Measurements from ENCODE around the gene FOXF1. TPM values are rescaled to one million over a fixed set of nuclear protein-coding genes. Genes with fewer than 3 reads are reported as not detected.

FOXF1 gene
- polyA plus RNA-seq (ENCODE audit: insufficient read length in 3 of 3) = under 1 TPM in 2 of 3 donors, not detected in 1; 0.03 to 0.06 TPM
- long read RNA-seq, donor 1 = 0 reads
- long read RNA-seq, donor 2 = 0 reads
- long read RNA-seq, donor 3 = 0 reads
- long read RNA-seq, donor 4 = 0 reads
- long read RNA-seq, donor 5 = 0 reads
- long read RNA-seq, donor 6 = 0 reads
- long read RNA-seq, donor 7 = 0 reads
- long read RNA-seq, donor 8 = 0 reads
- long read RNA-seq, donor 9 = 0 reads
- long read RNA-seq, donor 10 = 0 reads
- long read RNA-seq, donor 11 = 0 reads
- long read RNA-seq, donor 12 = 0 reads
- long read RNA-seq, donor 13 = 0 reads
- long read RNA-seq, donor 14 = 0 reads
- long read RNA-seq, donor 15 = 0 reads
- long read RNA-seq, donor 16 = 0 reads

- DNase-seq (ENCODE audit: extremely low read depth in 1 of 11, low read depth in 9 of 11, low spot score in 4 of 11) = no peak
These were observed at the start of gene FOXF1 for GRCh38 chr16:86510465-86511261. TSS of gene FOXF1 (plus strand) at chr16:86510527. CDS start at chr16:86510570, 43 bp downstream.

- DNase-seq (ENCODE audit: extremely low read depth in 1 of 11, low read depth in 9 of 11, low spot score in 4 of 11) = no peak
These were observed 49.3 kb upstream of the FOXF1 start for GRCh38 chr16:86461037-86461436.

GRCh38 chr16:86462334-86463084, 47.8 kb upstream of the FOXF1 start:
- DNase-seq (ENCODE audit: extremely low read depth in 1 of 11, low read depth in 9 of 11, low spot score in 4 of 11) = peak in 2 of 11 donors; percentile 17 to 19

- no peak for DNase-seq (ENCODE audit: extremely low read depth in 1 of 11, low read depth in 9 of 11, low spot score in 4 of 11)
These were observed 46.3 kb upstream of the FOXF1 start for GRCh38 chr16:86464044-86464443.

- DNase-seq (ENCODE audit: extremely low read depth in 1 of 11, low read depth in 9 of 11, low spot score in 4 of 11) = no peak
These were observed 44.9 kb upstream of the FOXF1 start for GRCh38 chr16:86465434-86465833.

- no peak for DNase-seq (ENCODE audit: extremely low read depth in 1 of 11, low read depth in 9 of 11, low spot score in 4 of 11)
These were observed 43.5 kb upstream of the FOXF1 start for GRCh38 chr16:86466696-86467406.

- DNase-seq (ENCODE audit: extremely low read depth in 1 of 11, low read depth in 9 of 11, low spot score in 4 of 11) = no peak
These were observed 42.8 kb upstream of the FOXF1 start for GRCh38 chr16:86467490-86467889.

GRCh38 chr16:86470964-86471363, 39.4 kb upstream of the FOXF1 start:
- no peak for DNase-seq (ENCODE audit: extremely low read depth in 1 of 11, low read depth in 9 of 11, low spot score in 4 of 11)

GRCh38 chr16:86471896-86472295, 38.4 kb upstream of the FOXF1 start:
- no peak for DNase-seq (ENCODE audit: extremely low read depth in 1 of 11, low read depth in 9 of 11, low spot score in 4 of 11)

GRCh38 chr16:86472366-86472765, 38.0 kb upstream of the FOXF1 start:
- no peak for DNase-seq (ENCODE audit: extremely low read depth in 1 of 11, low read depth in 9 of 11, low spot score in 4 of 11)

- DNase-seq (ENCODE audit: extremely low read depth in 1 of 11, low read depth in 9 of 11, low spot score in 4 of 11) = no peak
These were observed 33.3 kb upstream of the FOXF1 start for GRCh38 chr16:86476956-86477534.

- DNase-seq (ENCODE audit: extremely low read depth in 1 of 11, low read depth in 9 of 11, low spot score in 4 of 11) = no peak
These were observed 32.7 kb upstream of the FOXF1 start for GRCh38 chr16:86477642-86478041.

- no peak for DNase-seq (ENCODE audit: extremely low read depth in 1 of 11, low read depth in 9 of 11, low spot score in 4 of 11)
These were observed 31.5 kb upstream of the FOXF1 start for GRCh38 chr16:86478779-86479178.

- DNase-seq (ENCODE audit: extremely low read depth in 1 of 11, low read depth in 9 of 11, low spot score in 4 of 11) = no peak
These were observed 30.9 kb upstream of the FOXF1 start for GRCh38 chr16:86479419-86479818.

GRCh38 chr16:86480444-86480843, 29.9 kb upstream of the FOXF1 start:
- no peak for DNase-seq (ENCODE audit: extremely low read depth in 1 of 11, low read depth in 9 of 11, low spot score in 4 of 11)

- no peak for DNase-seq (ENCODE audit: extremely low read depth in 1 of 11, low read depth in 9 of 11, low spot score in 4 of 11)
These were observed 28.7 kb upstream of the FOXF1 start for GRCh38 chr16:86481607-86482006.

- no peak for DNase-seq (ENCODE audit: extremely low read depth in 1 of 11, low read depth in 9 of 11, low spot score in 4 of 11)
These were observed 26.1 kb upstream of the FOXF1 start for GRCh38 chr16:86484240-86484639.

- no peak for DNase-seq (ENCODE audit: extremely low read depth in 1 of 11, low read depth in 9 of 11, low spot score in 4 of 11)
These were observed 24.6 kb upstream of the FOXF1 start for GRCh38 chr16:86485746-86486145.
